HG02798 (cell line): ENCODE data around the gene FPR3.
"Not testable (repeated sequence)": the region's sequence is repeated elsewhere in the genome, so short reads cannot be mapped to it uniquely, and the experiment has no call there.

ENCODE experiments used
- ATAC-seq: cut with Tn5 transposase; IDR thresholded peaks from one replicate; pipeline ENCODE4 v1.9.1; 2021; ENCODE audit warnings: mild to moderate bottlenecking; ENCODE audit not compliant: unreplicated experiment, poor library complexity

The FPR3 gene, protein sequence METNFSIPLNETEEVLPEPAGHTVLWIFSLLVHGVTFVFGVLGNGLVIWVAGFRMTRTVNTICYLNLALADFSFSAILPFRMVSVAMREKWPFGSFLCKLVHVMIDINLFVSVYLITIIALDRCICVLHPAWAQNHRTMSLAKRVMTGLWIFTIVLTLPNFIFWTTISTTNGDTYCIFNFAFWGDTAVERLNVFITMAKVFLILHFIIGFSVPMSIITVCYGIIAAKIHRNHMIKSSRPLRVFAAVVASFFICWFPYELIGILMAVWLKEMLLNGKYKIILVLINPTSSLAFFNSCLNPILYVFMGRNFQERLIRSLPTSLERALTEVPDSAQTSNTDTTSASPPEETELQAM

GRCh38 chr19:51794885-51795490 lies at the start of gene FPR3:
FPR3 (plus strand) TSS chr19:51795157; CDS start chr19:51823749, 28,592 bp downstream.
- ATAC-seq, result no peak

DNA sequence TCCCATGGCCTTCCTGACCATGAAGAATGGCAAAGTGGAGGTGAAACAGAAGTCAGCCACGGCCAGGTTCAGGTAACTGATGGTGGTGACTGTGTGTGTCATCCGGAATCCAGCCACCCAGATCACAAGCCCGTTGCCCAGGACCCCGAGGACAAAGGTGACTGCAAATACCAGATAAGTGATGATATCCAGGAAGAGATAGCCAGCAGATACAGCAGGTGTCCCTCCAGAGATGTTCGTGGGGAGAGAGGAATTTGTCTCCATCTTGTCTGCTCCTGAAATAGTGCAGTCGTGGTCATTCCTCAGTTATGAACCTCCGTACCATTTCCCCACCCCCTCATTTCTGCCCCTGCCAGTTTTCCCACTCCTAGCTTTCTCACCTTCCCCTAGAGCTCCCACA lies 48.2 kb upstream of the FPR3 start:
- no peak for ATAC-seq

DNA sequence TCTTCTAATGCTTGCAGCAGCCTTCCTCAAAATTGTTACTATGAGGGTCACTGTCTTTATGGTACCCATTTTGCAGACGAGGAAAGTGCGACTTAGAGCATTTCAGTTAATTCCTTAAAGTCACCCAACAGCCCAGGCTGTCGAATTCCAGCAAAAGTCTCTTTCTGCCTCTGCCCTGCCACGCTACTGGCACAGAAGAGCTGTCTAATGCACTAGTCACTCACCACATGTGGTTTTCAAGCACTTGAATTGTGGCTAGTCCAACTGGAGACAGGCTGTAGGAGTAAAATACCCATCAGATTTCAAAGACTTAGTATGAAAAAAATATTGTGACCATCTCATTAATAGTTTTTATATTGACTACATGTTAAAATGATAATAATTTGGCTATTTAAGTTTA lies 45.0 kb upstream of the FPR3 start:
- ATAC-seq, result no peak

- no peak for ATAC-seq
These were observed 44.4 kb upstream of the FPR3 start for GRCh38 chr19:51750400-51751094.

GRCh38 chr19:51751655-51752054 lies 43.3 kb upstream of the FPR3 start, which contains the start of gene FPR1:
FPR1 (minus strand) TSS chr19:51751878; CDS start chr19:51746994, 4,884 bp downstream.
- no peak for ATAC-seq

- no peak for ATAC-seq
These were observed 40.8 kb upstream of the FPR3 start for GRCh38 chr19:51754109-51754508.

- ATAC-seq, result no peak
These were observed 40.2 kb upstream of the FPR3 start for GRCh38 chr19:51754770-51755169.

GRCh38 chr19:51755571-51755970 lies 39.4 kb upstream of the FPR3 start:
- ATAC-seq, result no peak

- no peak for ATAC-seq
These were observed 34.1 kb upstream of the FPR3 start, which contains the start of gene FPR2 for GRCh38 chr19:51760697-51761356. FPR2 (plus strand) TSS chr19:51761180; CDS start chr19:51768659, 7,479 bp downstream.

GRCh38 chr19:51761696-51762095 lies 33.3 kb upstream of the FPR3 start:
- no peak for ATAC-seq

- ATAC-seq, result no peak
These were observed 29.9 kb upstream of the FPR3 start for GRCh38 chr19:51765086-51765485.

- ATAC-seq, result no peak
These were observed 28.5 kb upstream of the FPR3 start for GRCh38 chr19:51766461-51766860.

DNA sequence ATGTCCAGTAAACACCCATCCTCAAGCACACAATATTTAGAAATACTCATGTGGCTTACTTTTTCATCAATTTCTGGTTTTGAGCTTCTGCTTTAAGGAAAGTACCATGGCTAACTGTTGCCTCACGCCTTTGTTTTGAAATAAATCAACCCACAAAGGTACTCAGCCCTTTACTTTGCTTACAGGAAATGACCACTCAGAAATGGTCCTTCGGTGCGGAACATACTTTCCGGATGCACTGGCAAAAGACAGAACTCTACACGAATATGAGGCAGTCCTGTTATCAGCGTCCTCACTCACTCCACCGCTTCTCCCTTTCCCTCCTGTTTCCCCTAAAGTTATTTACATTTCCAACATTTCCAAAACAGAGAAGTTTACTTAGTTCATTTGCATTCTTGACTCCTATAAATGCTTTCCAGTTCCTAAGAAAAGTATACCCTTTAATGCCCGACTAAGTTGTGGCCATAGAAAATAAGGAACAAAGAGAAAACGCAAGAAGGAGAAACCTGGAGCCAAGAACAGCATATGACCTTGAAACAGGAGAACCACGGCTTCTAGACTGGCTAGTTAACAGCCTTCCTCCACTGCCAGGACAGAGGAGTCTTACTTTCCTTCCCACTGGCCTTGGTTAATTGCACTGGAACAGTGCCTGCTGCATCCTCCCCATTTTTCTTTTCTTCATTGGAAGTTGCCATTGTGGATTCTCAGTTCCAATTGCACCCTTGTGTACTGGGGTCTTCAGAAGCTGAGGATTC lies 23.4 kb upstream of the FPR3 start:
- no peak for ATAC-seq

GRCh38 chr19:51772977-51773376 lies 22.0 kb upstream of the FPR3 start:
- ATAC-seq, result no peak

DNA sequence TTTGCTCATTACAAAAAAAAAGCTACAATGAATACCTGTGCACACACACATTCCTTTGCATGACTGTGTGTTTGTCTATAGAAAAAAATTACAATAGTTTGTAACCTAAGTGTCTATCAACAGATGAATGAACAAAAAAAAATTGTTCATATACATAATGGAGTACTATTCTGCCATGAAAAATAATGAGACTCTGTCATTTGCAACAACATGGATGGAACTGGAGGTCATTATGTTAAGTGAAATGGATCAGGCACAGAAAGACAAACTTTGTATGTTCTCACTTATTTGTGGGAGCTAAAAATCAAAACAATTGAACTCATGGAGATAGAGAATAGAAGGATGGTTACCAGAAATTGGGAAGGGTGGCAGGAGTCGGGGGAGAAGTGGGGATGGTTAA lies 18.4 kb upstream of the FPR3 start:
- not testable (repeated sequence) for ATAC-seq

- no peak for ATAC-seq
These were observed 17.1 kb upstream of the FPR3 start for GRCh38 chr19:51777570-51778462.

DNA sequence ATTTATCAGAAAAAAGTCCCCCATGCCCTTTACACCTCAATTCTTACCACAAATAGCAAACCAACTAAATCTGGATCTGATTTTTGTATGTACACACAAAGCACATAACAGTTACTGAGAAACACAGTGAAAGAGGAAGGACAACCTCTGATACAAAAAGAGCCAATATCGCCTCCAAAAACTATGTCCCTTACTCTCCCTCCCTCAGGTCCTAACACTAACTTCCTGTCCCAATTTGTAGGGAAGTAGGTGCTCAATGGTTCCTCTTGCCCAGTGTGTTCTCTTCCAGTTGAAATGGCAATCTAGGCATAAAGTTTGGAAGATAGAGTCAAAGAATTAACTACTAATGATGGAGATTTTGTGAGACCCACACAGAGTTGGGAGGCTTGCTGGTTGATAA lies 15.8 kb upstream of the FPR3 start:
- no peak for ATAC-seq

DNA sequence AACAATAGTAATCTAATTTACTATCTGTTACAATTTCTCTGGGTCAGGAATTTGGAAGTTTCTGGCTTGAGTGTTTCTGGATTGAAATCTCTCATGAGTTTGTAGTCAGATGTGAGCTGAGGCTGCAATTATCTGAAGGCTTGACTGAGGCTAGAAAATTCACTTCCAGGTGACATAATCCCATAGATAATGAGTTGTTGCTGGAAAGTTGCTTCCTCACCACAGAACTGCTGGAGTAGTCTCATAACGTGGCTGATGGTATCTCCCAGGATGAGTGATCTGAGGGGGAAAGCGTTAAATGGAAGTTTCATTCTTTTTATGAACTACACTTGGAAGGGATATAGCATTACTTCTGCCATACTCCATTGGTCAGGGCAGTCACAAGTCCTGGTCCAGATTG lies 15.3 kb upstream of the FPR3 start:
- ATAC-seq, result no peak

DNA sequence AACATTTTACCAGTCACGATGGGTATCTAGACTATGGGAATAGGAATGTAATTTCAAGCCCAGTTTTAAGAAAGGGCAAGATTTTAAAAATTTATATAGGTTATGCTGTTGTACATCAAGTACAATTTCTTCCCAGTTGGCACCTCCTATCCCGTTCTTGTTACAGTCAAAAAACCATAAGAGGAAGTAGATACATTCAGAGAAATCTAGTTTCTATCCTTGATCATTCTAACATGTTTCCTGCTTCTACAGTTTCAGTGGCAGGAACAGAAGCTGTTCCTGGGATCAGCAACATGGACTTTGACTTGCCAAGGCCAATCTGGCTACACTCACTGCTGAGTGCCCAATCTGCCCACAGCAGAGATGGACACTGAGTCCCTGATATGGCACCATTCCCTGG lies 14.7 kb upstream of the FPR3 start:
- no peak for ATAC-seq
